NCI-H2196 treated with DMSO at 0.1 percent for 48 hours (cell line): Measurements from ENCODE around the gene DENND11.
A peak's percentile ranks its signal among the peaks of the same experiment; 100 is the strongest.

Experiments used
- DNase-seq: peaks from one replicate; lab custom pipeline; 2025; ENCODE audit not compliant: unreplicated experiment; lab: John Stamatoyannopoulos, UW

The DENND11 gene

DNA sequence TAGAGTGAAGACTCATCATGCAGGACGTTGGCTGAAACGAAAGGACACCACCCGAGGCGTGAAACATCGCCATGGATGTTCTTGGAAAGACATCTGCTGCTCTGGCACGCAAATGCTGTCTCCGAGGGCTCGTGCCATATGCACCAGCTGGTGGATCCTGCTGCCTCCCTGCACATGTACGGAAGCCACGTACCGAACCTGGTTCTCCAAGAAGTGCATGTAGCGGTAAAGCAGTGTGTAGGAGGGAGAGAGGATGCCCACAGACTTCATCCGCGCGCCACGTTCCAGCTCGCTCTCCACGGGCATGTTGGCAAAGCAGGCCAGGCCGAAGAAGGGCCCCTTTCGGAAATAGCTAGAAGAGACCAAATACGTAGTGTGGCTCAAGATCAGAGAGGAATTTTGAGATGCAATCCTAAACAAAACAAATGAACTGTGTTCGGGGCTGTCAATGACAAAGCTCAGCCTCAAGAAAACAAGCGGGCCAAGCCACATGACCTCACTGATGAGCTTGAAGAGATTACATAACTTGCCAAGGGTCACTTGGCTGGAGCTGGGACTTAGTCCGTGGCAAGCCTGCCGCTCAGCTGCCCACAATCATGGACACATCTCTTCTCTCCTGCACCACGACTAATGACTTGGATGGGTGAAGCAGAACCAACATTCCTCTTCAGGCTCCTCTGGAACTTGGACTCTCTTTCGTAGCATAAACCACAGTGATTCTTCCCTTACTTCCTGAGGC, 16.5 kb downstream of the DENND11 start:
- DNase-seq = no peak

- no peak for DNase-seq
These were observed 23.0 kb downstream of the DENND11 start for GRCh38 chr7:141679014-141679413.

GRCh38 chr7:141676618-141677017, 25.3 kb downstream of the DENND11 start:
- no peak for DNase-seq

DNA sequence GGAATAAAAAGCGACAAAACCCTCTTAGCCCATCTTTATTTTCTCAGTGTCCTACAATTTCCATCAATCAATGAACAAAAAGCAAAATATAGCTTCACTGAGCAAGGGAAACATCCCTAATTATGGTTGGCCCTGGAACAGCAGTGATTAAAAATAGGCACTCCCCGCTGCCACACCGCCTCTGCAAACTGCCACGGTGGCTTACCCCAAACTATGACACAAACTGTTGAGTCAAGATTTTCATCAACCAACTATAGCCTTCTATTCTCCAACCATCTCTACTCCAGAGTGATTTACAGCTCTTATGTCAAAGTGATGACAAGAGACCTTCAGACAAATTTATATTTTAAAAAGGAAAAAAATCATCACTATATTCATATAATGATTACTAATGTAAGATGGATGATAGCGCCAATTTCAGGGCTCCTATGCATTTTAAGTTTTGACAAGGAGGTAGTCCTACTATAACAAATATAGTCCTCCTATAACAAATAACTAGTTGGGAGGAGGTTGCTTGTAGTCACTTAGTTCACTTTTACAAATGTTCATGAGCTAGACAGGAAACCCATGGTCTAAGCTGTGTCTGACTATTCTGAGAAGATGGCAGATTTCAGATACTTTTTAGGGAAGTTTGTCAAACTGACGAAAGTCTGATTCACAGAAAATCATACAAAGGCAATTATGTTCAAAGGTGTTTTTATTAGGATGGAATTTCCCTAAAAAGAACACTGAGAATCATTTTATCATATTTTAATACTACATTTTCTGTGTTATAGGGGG, 26.3 kb downstream of the DENND11 start:
- DNase-seq = no peak

- DNase-seq = no peak
These were observed 27.3 kb downstream of the DENND11 start for GRCh38 chr7:141674702-141675101.

DNA sequence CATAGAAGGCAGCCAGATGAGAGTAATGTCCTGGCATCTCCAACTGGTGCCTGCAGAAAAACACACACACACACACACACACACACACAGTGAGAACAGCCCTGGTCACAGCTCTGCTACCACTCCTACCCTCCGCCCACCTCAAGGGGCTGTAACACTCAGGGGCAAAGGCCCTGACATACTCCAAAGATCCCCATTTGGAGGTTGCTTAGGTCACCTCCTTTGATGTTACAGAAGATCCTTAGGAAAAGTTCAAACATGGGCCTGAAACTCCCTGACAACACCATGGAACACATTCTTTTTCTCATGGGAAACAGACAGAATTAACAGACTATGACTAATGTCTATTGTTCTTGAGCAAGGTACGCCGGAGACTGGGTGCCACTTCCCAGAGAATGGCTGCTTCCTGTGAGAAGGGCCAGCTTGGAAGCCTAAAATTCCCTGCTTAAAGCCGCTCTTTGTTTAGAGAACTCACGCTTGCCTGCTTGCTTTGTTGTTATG, 27.7 kb downstream of the DENND11 start:
- no peak for DNase-seq

DNA sequence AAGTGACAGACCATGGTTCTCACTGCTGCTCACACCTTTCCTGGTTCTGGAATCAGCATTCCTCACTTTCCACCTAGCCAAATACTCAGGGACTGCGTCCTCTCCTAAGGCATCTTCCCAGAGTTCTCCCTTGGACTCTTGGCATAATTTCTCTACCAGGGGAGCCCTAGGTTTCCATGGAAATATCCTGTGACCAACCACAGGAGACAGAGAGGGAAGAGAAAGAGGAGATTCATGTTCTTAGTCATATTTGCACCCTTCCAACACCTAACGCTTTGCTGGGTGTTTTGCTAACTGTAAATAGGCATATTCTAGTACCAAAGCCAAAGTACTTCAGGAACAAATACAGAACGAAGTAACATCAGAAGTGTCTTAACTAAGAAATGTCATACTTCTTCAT, 28.6 kb downstream of the DENND11 start:
- DNase-seq = no peak

DNA sequence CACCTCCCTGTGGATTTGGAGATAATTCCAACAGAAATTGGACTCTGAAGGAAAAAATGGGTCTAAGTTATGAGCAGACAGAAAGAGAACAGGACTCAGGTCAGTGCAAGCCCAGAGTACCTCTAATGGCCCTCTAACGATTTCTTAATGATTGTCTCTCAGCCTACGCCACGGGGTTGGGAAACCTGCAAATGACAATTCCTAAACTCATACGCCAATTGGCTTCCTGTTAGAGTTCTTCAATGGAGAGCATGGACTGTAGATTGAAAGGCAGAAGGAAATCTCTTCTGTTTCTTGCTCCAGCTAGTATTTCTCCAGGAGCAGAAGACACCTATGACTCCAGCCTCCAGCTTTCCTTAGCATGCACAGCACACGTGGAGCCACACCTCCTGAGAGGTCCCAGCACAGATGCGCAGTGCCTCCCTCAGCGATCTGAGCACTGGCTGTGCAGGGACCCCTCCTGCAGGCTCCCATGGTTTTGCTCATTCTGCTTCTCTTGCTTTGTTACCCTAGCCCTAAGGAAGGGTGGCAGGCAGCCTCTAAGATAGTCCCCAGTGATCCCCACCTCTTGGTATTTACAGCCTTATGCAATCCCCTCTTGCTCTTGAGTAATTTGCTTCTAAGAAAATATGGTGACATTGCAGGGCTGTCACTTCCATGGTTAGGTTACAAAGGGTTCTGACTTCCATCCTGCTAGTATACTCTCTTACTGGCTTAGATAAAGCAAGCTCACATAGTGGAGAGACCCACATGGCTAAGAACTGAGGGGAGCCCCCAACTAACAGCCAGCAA, 30.1 kb downstream of the DENND11 start:
- DNase-seq = no peak

- no peak for DNase-seq
These were observed 33.1 kb downstream of the DENND11 start for GRCh38 chr7:141668853-141669252.

GRCh38 chr7:141666071-141666470, 35.9 kb downstream of the DENND11 start:
- no peak for DNase-seq

GRCh38 chr7:141665208-141666035, 36.5 kb downstream of the DENND11 start:
- DNase-seq = no peak

- no peak for DNase-seq
These were observed 37.5 kb downstream of the DENND11 start for GRCh38 chr7:141664450-141664849.

- DNase-seq = peak; percentile 9
These were observed 38.7 kb downstream of the DENND11 start for GRCh38 chr7:141663081-141663849.

DNA sequence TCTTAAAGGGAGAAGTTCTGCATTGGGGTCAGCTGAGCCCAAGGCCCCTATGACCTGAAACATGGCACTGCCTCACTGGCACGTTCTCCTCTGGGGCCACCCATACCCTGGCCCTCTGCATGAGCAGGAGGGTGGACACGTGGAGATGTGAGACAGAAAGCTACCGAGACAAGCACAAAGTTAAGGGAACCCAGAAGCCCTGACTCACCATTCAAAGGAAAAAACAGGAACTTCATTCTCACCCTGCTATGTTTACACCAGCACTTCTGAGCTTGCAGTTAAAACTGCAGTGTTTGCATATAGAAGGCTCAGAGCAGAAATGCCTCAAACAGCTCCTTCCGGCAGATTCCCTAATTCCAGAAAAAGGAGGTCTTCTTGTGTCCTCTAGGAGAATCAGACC, 41.7 kb downstream of the DENND11 start:
- no peak for DNase-seq

DNA sequence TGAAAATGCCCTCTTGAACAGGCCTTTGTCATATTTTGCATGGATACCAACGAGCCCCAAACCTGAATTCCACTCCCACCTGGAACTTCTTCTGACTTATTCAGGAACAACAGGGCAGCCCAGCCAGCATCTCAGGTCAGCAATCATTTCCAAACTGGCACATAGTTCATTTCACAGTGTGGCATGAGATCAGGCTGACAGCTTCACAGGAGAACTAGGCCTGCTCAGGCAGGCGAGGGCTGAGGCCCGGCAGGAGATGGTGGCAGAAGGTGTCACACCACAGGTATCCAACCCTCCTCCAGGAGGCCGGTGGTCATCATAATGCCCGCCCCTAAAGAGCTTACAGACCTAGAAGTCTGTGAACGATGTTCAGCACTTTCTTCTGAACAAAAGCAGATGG, 42.5 kb downstream of the DENND11 start:
- no peak for DNase-seq

DNA sequence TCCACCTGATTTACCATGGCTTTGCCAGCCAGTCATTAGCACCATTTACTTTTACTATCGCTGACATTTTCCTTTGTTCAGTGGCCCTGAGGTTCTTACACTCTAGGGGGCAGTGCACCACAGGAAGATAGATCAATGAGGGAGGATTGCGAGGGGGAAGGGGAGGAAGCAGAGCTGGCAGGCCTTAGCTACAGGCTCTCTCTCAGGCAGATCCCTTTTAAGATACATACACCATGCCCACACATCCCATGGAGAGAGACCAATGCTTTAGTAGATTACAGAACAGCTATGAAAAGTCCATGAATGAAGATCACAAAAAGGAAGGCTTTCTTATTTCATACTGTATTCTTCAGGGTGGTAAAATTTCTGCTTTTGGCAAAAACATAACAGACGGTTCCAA, 47.4 kb downstream of the DENND11 start:
- peak; percentile 77 for DNase-seq

DNA sequence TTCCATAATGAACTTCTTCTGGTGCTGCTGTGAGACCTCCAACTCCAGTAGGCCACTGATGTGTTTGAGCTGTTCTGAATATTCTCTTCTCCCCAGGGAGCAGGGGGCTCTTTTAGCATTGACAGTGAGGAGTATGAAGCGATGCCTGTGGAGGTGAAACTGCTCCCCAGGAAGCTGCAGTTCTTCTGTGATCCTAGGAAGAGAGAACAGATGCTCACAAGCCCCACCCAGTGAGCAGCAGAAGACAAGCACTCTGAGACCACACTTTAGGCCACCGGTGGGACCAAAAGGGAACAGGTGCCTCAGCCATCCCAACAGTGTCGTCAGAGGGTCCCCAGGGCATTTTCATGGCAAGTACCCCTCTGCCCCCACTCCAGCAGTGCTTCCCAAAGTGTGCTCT, 49.3 kb downstream of the DENND11 start:
- no peak for DNase-seq
